AG04449 (cell line): ENCODE measurements around the gene SYT13.

Source experiments
- CTCF ChIA-PET: fragments of 350-600 bp; formaldehyde crosslinking; extraction: SDS; loops from one replicate; lab custom pipeline; 2021; ENCODE audit warnings: antibody characterized with exemption; lab: Yijun Ruan, JAX
- POLR2A ChIA-PET: fragments of 400-600, 350-600 bp; formaldehyde crosslinking; extraction: SDS; loops from one replicate; lab custom pipeline; 2020; ENCODE audit warnings: antibody characterized with exemption, inconsistent platforms; lab: Yijun Ruan, JAX
- DNase-seq: peaks from one replicate; pipeline ENCODE4 v3.0.0-alpha.2; 2010; ENCODE audit warnings: low read depth, low spot score
- H3K4me3 ChIP-seq: 2 replicates; pipeline ENCODE4 v1.5.1; 2011; ENCODE audit warnings: low read depth, mild to moderate bottlenecking, control low read depth, low read length
- CTCF ChIP-seq: IDR thresholded peaks from one replicate; pipeline ENCODE4 v1.5.1; 2011; ENCODE audit warnings: mild to moderate bottlenecking, moderate library complexity, low read length, control low read depth, inconsistent platforms; ENCODE audit not compliant: insufficient read depth; ENCODE audit errors: missing control alignments

Gene SYT13

DNA sequence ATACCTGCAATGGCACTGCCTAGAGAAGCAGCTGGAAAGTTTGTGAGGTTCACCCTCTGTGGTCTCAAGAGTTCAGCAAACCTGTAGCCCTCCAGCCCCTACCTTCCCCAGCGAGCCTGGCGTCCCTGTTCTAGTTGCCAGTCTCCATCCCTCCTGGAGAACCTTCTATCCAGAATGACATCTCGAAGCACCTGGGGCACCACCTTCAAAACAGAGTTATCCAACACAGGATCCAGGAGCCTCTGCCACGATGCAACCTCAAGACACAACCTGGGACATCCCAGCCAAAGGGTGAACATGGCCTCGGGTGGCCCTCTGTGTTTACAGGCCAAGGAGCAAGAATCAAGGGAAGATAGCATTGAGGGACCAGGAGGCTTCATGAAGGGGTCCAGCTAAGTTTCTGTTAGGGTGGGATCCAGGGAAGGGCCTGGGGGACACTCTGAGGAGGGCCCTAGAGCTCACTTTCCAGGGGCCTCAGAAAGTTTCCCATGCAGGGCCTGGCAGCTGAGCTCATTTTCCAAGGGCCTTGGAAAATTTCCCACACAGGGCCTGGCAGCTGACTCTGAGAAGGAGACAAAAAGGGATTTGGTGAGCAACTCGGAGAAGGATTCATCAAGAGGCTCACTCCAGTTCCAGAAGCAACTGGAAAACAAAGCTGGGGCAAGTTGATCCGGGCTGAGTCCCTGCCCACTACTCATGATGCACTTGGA, 36.9 kb upstream of the SYT13 start:
- ChIA-PET POLR2A (no interaction called here), CTCF (interaction anchor here (0.9 to 21.4 kb wide), 3 partner anchors 8 to 215 kb away, joined by 3 to 344 read pairs (median 17); no protein-coding TSS in a partner anchor)
- H3K4me3 ChIP-seq = no peak overlapping the region
- no peak for DNase-seq
- TF ChIP-seq CTCF = no peak

GRCh38 chr11:45322111-45322705, 36.1 kb upstream of the SYT13 start:
- no peak overlapping the region for H3K4me3 ChIP-seq
- TF ChIP-seq CTCF = no peak
- CTCF ChIA-PET = interaction anchor here (1.0 to 21.4 kb wide), 3 partner anchors 9 to 214 kb away, joined by 3 to 344 read pairs (median 17); no protein-coding TSS in a partner anchor
- POLR2A ChIA-PET = no interaction called here
- DNase-seq = no peak

GRCh38 chr11:45321669-45322068, 35.5 kb upstream of the SYT13 start:
- ChIA-PET POLR2A (no interaction called here), CTCF (interaction anchor here (1.0 to 21.4 kb wide), 3 partner anchors 10 to 213 kb away, joined by 3 to 344 read pairs (median 17); no protein-coding TSS in a partner anchor)
- DNase-seq = no peak
- H3K4me3 ChIP-seq = no peak overlapping the region
- no peak for TF ChIP-seq CTCF

DNA sequence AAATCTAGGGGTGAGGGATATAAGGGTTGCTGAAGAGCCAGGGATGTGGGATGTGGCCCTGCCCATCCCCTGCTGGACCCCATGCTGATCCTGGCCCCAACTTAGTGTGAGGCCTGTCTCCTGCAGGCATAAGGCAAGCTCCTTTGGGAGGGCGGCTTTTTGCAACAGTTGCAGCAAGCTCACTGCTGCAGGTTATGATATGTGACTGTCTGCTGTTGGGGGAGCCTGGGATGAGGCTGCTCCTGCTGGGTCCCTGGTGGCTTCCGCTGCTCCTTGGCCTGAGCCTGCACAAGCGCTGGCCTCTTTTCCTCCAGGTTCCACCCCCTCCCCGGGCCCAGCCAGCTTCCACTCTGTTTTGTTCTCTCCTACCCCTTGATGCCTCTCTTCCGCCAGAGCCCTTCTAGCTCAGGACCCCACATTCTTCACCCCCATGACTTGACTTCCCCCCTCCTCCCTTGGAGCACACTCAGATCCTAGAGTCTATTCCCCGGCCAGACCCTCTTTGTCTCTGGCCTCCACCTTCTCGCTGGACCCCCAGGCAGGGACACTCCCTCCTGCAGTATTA, 35.0 kb upstream of the SYT13 start:
- no peak overlapping the region for H3K4me3 ChIP-seq
- POLR2A ChIA-PET = no interaction called here
- TF ChIP-seq CTCF = no peak
- CTCF ChIA-PET = interaction anchor here (0.8 to 21.4 kb wide), 3 partner anchors 9 to 213 kb away, joined by 3 to 344 read pairs (median 28); no protein-coding TSS in a partner anchor
- no peak for DNase-seq

DNA sequence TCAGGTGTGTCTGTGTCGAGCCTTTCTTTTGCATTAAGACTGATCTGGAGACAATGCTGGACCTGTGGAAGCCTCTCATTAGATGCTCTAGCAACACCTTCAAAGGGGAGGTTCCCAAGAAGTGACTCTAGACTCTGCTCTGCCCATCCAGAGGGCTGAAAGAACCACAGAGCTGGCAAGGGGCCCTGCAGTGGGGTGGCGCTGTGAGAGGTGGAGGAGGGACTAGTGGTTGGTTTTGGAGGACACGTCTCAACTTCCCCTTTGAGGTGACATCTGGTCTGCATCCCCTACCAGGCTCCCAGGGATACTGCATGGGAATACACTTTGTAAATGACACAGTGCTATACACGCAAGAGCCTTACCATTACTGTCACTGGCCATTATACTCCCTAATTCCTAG, 34.2 kb upstream of the SYT13 start:
- POLR2A ChIA-PET = no interaction called here

More for the DNA sequence above, 34.2 kb upstream of the SYT13 start:
- DNase-seq = no peak
- no peak for TF ChIP-seq CTCF
- H3K4me3 ChIP-seq = no peak overlapping the region
- CTCF ChIA-PET = interaction anchor here (0.8 to 21.4 kb wide), 4 partner anchors 8 to 212 kb away, joined by 3 to 344 read pairs (median 16); no protein-coding TSS in a partner anchor
